ENCODE data around the gene ABCC12. TPM values are rescaled to one million over a fixed set of nuclear protein-coding genes. Genes with fewer than 3 reads are reported as not detected.

ABCC12 gene
- total RNA-seq, 4 donors from 2014 or later, result 0.13 TPM; not detected in 3

DNA sequence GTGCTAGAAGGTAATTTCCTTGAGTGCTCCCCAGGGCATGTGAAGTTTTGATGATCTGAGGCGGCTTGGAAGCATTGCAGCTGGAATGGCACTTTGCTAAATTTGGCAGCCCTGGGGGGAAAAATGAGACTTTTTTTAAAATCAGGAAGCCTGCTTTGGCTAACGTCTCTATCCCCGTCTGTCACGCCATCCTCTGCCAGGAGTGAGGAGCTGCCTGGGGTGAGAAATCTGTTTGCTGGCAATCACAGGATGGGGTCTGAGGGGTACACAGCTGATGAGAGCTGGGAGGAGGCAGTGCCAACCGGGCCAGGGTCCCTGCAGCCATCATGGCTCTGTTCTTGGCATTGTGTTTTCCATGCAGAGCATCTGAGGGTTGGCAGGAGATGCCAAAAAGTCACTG, 2.0 kb downstream of the ABCC12 start:
- DNase-seq, result no peak
- Histone ChIP-seq H3K27ac (no peak overlapping the region), H3K9me3 (no peaks in the 10 kb centered on the region), H3K4me1 (no peaks in the 10 kb centered on the region), H3K36me3 (no peaks in the 10 kb centered on the region), H3K4me3 (replicated peaks in 1 of 3) (no peak overlapping the region), H3K27me3 (no peaks in the 10 kb centered on the region)
- intact Hi-C loops (cut with DNase I), result loop anchor here (10.0 kb wide), 1 partner anchor 209 kb away; no protein-coding TSS in a partner anchor
- TF ChIP-seq, protein P1, sequence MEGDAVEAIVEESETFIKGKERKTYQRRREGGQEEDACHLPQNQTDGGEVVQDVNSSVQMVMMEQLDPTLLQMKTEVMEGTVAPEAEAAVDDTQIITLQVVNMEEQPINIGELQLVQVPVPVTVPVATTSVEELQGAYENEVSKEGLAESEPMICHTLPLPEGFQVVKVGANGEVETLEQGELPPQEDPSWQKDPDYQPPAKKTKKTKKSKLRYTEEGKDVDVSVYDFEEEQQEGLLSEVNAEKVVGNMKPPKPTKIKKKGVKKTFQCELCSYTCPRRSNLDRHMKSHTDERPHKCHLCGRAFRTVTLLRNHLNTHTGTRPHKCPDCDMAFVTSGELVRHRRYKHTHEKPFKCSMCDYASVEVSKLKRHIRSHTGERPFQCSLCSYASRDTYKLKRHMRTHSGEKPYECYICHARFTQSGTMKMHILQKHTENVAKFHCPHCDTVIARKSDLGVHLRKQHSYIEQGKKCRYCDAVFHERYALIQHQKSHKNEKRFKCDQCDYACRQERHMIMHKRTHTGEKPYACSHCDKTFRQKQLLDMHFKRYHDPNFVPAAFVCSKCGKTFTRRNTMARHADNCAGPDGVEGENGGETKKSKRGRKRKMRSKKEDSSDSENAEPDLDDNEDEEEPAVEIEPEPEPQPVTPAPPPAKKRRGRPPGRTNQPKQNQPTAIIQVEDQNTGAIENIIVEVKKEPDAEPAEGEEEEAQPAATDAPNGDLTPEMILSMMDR (IDR thresholded peaks at IDR 0.05), result no peak
- TF ChIP-seq POLR2A (IDR thresholded peaks at IDR 0.05), result no peak
- WGBS, 2 donors, result 86 to 90% methylated on average over 5 of the region's 5 CpGs

DNA sequence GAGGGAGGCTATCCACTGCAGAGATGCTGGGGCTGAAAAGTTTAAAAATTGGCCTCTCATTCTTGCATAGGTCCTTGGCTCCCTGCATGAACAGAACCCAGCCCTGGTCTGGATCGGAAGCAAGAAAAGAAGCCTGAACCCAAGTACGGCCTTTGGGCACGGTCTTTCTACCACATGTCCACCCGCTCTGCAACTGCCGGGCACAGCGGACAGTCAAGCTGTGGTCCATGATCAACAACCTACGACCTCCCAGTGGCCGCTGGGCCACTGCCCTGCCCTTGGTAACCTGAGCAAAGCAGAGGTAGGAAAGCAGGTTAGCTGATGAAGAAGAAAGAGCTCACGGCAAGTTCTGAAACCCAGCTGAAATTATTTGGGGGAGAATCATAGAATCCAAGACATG, 3.6 kb downstream of the ABCC12 start:
- DNase-seq, result no peak
- no peak overlapping the region for H3K27ac ChIP-seq
- TF ChIP-seq POLR2A (IDR thresholded peaks at IDR 0.05), result no peak
- TF ChIP-seq, protein P1 (IDR thresholded peaks at IDR 0.05), result no peak
- H3K9me3 ChIP-seq, result no peaks in the 10 kb centered on the region
- H3K27me3 ChIP-seq, result no peaks in the 10 kb centered on the region
- WGBS, 2 donors, result 95 to 96% methylated on average over 9 of the region's 9 CpGs
- H3K4me3 ChIP-seq (replicated peaks in 1 of 3), result no peak overlapping the region
- H3K4me1 ChIP-seq, result no peaks in the 10 kb centered on the region
- intact Hi-C loops (cut with DNase I), result loop anchor here (10.0 kb wide), 1 partner anchor 207 kb away; no protein-coding TSS in a partner anchor
- no peaks in the 10 kb centered on the region for H3K36me3 ChIP-seq

DNA sequence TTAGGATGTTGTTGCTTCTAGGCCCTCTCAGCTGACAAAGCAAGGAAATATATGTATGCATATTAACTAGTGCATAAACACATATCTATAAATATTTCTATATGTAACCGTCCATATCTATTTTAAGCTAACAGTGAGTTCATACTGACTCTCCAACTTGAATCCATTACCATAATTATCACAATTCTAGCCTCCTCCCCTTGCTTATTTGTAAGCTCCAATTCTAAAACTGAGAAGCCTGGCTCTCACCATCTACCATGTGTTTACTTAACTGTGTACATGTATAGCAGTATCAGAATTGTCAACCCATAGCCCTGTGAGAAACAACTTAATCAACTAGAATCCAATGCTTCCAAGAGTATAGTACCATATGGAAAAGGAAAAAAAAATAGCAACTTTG, 5.1 kb downstream of the ABCC12 start:
- Histone ChIP-seq H3K9me3 (no peaks in the 10 kb centered on the region), H3K27me3 (no peaks in the 10 kb centered on the region), H3K4me3 (replicated peaks in 1 of 3) (no peak overlapping the region), H3K4me1 (no peaks in the 10 kb centered on the region), H3K36me3 (no peaks in the 10 kb centered on the region), H3K27ac (no peak overlapping the region)
- WGBS, 2 donors, result 85 to 93% methylated on average over 1 of the region's 1 CpG
- intact Hi-C loops (cut with DNase I), result loop anchor here (10.0 kb wide), 1 partner anchor 206 kb away; no protein-coding TSS in a partner anchor
- DNase-seq, result no peak
- TF ChIP-seq POLR2A (IDR thresholded peaks at IDR 0.05), result no peak
- TF ChIP-seq, protein P1 (IDR thresholded peaks at IDR 0.05), result no peak

DNA sequence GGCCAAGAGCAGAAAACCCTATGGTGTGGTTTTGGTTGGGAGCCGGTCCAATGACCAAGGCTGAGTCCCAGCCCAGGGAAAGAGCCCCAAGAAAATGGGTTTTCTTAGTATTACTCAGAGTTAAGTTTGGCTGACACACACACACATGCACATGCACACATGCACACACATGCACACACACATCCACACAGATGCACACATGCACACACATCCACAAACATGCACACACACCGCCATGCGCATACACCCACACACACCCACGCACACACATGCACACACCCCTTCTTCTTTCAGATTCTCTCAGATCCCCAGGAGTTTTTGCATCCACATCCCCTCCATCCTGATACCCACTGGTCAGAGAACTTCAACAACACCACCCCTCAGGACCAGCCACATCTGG, 9.1 kb downstream of the ABCC12 start:
- 93 to 94% methylated on average over 4 of the region's 4 CpGs for WGBS, 2 donors
- no peak for TF ChIP-seq POLR2A (IDR thresholded peaks at IDR 0.05)
- TF ChIP-seq, protein P1 (IDR thresholded peaks at IDR 0.05), result no peak
- intact Hi-C loops (cut with DNase I), result no loop called here
- Histone ChIP-seq H3K27me3 (no peaks in the 10 kb centered on the region), H3K4me1 (no peaks in the 10 kb centered on the region), H3K9me3 (no peaks in the 10 kb centered on the region), H3K4me3 (replicated peaks in 1 of 3) (no peak overlapping the region), H3K36me3 (no peaks in the 10 kb centered on the region), H3K27ac (no peak overlapping the region)
- DNase-seq, result no peak

GRCh38 chr16:48146131-48146530, 9.7 kb downstream of the ABCC12 start:
- H3K27ac ChIP-seq, result no peak overlapping the region
- intact Hi-C loops (cut with DNase I), result no loop called here
- TF ChIP-seq POLR2A (IDR thresholded peaks at IDR 0.05), result no peak
- TF ChIP-seq, protein P1 (IDR thresholded peaks at IDR 0.05), result no peak
- H3K27me3 ChIP-seq, result no peaks in the 10 kb centered on the region
- DNase-seq, result no peak
- H3K4me3 ChIP-seq (replicated peaks in 1 of 3), result no peak overlapping the region
- WGBS, 2 donors, result 89 to 96% methylated on average over 7 of the region's 7 CpGs
- no peaks in the 10 kb centered on the region for H3K36me3 ChIP-seq
- no peaks in the 10 kb centered on the region for H3K9me3 ChIP-seq
- no peaks in the 10 kb centered on the region for H3K4me1 ChIP-seq
